Epithelial cell of esophagus (primary cell): ENCODE measurements around the gene MTHFD2.
A peak's percentile ranks its signal among the peaks of the same experiment; 100 is the strongest.

Source experiments
- DNase-seq: peaks from one replicate; pipeline ENCODE4 v3.0.0; 2010; ENCODE audit warnings: low read depth
- H3K4me3 ChIP-seq: 2 replicates; pipeline ENCODE4 v1.5.1; 2011; ENCODE audit warnings: mild to moderate bottlenecking, low read length, control low read depth
- CTCF ChIP-seq: IDR thresholded peaks from 2 replicates; pipeline ENCODE4 v1.5.1; 2011; ENCODE audit warnings: low read depth, mild to moderate bottlenecking, low read length, control low read depth, inconsistent platforms; ENCODE audit not compliant: insufficient read depth; ENCODE audit errors: missing control alignments

Gene MTHFD2

GRCh38 chr2:74250189-74250631 lies 51.8 kb downstream of the MTHFD2 start:
- peak; percentile 60 for DNase-seq
- no peak overlapping the region for H3K4me3 ChIP-seq
- TF ChIP-seq CTCF: peak; percentile 86

GRCh38 chr2:74252036-74252435 lies 53.6 kb downstream of the MTHFD2 start:
- no peak overlapping the region for H3K4me3 ChIP-seq
- no peak for DNase-seq
- no peak for TF ChIP-seq CTCF

- H3K4me3 ChIP-seq: no peak overlapping the region
- TF ChIP-seq CTCF: no peak
- DNase-seq: no peak
These were observed 54.4 kb downstream of the MTHFD2 start for GRCh38 chr2:74252862-74253261.

- no peak for DNase-seq
- TF ChIP-seq CTCF: no peak
- no peak overlapping the region for H3K4me3 ChIP-seq
These were observed 55.0 kb downstream of the MTHFD2 start for GRCh38 chr2:74253306-74253970.

- no peak overlapping the region for H3K4me3 ChIP-seq
- DNase-seq: peak; percentile 10
- no peak for TF ChIP-seq CTCF
These were observed 55.5 kb downstream of the MTHFD2 start for GRCh38 chr2:74253971-74254310.

- no peak overlapping the region for H3K4me3 ChIP-seq
- no peak for TF ChIP-seq CTCF
- no peak for DNase-seq
These were observed 57.3 kb downstream of the MTHFD2 start for GRCh38 chr2:74255660-74256213.

- H3K4me3 ChIP-seq: no peak overlapping the region
- TF ChIP-seq CTCF: no peak
- no peak for DNase-seq
These were observed 60.8 kb downstream of the MTHFD2 start for GRCh38 chr2:74259191-74259590.
